G401 (cell line): ENCODE results near the gene RAE1. TPM values are rescaled to one million over a fixed set of nuclear protein-coding genes. Genes with fewer than 3 reads are reported as not detected.
A peak's percentile ranks its signal among the peaks of the same experiment; 100 is the strongest.

Source experiments
- DNase-seq: peaks from one replicate; pipeline ENCODE4 v3.0.0-alpha.2; 2015; ENCODE audit warnings: low spot score
- in situ Hi-C: cut with HindIII; loops from 2 replicates; pipeline ENCODE4 v1.10.0; 2016; ENCODE audit warnings: low sequenced_read_pairs, mixed read lengths
- total RNA-seq: library from RNA; depleted of rRNA; stranded (reverse); fragments of >200 nt; shearing (Covaris generic); gene quantifications from 2 replicates; pipeline ENCODE4 v1.2.3, GENCODE V29; 2014

The RAE1 gene
- total RNA-seq, 1 experiment from 2014 or later = 81.3 TPM

DNA sequence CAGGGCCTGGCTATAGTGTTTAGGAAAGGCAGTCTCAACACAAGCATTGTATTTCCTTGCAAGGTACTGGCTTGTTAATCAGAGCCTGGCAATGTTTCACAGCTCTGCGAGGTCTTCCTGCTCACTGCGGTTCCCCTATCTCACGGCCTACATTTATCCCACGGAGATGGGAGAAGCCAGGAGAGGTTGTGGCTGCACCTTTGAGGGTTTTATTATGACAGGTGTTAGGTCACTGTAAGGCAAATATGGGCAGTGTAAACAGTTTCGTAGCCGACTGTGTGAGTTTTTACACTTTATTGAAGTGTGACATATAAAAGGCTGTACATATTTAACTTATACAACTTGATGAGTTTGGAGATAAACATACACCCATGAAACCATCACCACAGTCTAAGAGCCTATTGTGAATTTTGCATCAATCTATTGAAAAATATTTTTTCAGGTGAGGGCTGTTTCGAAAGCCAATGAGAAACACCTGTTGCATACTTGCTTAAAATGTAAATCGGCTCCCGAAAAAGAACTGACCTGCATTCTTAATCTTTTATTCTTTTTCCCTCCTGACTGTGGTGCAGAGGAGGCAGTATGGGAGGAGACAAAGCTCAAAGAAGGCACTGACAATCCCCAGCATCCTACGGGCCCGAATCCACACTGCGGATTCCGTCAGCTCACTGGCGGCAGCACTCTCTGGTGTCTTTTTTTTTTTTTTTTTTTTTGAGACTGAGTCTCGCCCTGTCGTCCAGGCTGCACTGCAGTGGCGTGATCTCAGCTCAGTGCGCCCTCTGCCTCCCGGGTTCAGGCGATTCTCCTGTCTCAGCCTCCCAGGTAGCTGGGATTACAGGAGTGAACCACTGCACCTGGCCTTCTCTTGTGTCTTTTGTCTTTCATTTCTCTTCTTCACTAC lies 32.6 kb downstream of the RAE1 start:
- DNase-seq = no peak
- in situ Hi-C loops = no loop called here

DNA sequence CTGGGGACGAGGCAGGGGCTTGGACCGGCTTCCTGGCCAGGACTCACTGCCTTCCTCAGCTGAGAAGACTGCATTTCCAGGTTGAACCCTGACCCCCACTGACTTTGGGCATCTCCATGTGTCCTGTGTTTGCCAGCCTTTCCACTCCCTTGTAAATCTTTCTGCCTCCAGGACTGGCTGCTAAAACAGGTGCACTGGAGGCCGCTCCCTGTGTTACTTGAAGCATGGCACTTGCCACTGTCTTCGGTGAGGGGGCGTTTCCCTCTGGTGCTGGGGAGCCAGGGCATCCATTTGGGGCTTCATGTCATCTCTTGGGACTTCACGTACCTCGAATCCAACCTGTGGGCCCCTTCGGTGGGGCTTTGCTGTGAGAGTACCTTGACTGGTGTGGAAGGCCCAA lies 33.4 kb downstream of the RAE1 start:
- in situ Hi-C loops = no loop called here

DNA sequence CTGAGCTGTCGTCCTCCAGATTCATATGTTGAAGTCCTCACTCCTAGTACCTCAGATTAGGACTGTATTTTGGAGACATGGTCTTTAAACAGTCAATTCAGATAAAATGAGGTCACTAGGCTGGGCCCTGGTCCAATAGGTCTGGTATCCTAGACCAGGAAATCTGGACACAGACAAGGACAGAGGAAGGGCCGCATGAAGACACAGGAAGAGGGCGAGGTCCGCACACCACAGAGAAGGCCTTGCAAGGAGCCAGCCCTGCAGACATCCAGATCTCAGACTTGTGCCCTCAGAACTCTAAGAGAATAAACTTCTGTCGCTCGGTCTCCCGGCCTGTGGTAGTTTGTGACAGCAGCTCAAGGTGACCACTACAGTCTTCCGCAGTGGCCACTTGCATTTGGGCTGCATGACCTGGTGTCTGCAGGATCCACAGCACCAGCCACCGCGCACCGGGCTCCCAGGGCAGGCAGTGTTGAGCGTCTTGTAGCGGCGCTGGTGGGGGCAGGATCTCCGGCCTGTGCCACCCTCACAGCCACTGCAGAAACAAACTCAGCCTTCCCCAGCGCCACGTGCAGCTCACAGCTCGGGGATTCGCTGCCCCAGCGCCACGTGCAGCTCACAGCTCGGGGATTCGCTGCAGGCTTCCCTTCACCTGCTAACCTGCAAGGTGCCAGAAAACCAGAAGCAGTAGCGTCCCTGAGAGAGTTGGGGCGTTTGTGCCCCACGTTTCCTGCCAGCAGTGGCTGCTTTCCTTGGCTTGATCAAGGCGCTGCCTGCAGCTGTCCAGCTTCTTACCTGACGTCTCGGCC lies 34.1 kb downstream of the RAE1 start:
- peak; percentile 62 for DNase-seq
- in situ Hi-C loops = no loop called here

More for the DNA sequence above, 33.4 kb downstream of the RAE1 start:
- DNase-seq = no peak

DNA sequence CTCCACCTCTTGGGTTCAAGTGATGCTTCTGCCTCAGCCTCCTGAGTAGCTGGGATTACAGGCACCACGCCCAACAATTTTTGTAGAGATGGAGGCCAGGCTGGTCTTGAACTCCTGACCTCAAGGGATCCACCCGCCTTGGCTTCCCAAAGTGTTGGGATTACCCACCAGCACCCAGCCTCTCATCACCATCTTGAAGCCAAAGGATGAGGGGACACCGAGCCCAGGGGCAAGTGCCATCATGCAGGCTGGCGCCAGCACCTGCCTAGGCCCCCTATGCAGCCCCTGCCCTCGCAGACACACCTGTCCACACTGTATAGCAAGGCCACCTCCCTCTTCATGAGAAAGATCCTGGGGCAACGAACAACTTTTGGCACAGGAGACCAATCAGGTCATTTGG lies 34.9 kb downstream of the RAE1 start:
- in situ Hi-C loops = no loop called here
- no peak for DNase-seq

DNA sequence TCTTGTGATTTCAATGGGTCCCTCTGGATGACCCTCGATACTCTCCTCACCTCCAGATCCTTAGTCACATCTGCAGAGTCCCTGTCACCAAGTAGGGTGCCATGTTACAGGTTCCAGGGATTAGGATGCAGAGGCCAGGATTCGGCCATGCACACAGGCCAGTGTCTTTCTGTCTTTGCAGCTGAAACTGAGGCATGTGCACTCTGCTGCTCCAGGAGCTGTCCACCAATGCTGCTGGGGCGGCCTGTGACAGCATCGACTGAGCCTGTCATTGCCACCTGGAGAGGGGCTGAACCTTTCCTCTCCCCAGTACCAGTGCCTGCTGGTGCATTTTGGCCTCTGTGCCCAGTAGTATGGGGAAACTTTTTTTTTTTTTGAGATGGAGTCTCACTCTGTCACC lies 35.7 kb downstream of the RAE1 start:
- DNase-seq = no peak
- in situ Hi-C loops = no loop called here

DNA sequence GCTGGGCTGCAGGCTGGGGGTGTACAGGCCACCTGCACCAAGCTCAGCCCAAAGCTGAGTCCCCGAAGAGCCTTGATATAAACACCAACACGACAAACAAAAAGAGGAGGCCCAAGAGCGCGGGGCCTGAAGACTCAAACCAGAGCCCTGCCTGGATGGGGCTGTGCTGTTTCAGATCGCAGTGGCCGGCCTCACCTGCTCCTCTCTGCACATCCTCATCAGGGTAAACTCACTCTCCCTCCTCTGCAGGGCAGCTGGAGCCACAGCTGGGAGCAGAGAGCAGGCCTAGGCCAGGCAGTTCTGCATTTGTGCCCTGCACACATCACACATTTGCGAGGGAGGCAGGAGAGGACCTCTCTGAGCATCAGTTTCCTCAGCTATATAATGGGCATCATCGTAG lies 36.4 kb downstream of the RAE1 start:
- no peak for DNase-seq
- in situ Hi-C loops = no loop called here

DNA sequence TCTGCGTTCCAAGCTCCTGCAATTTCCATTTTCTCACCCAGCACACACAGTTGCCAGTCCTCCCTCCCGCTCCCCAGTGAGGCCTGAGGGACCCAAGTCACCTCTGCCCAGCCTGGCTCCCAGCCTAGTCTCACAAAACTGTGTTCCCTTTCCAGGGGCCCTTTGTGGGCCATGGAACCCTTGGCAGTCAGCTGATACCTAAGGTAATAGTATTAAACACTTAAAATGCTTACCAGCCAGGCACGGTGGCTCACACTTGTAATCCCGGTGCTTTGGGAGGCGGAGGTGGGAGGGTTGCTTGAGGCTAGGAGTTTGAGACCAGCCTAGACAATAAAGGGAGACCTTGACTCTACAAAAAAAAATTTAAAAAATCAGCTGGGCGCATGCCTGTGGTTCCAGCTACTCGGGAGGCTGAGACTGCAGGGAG lies 36.9 kb downstream of the RAE1 start:
- DNase-seq = no peak
- in situ Hi-C loops = no loop called here

DNA sequence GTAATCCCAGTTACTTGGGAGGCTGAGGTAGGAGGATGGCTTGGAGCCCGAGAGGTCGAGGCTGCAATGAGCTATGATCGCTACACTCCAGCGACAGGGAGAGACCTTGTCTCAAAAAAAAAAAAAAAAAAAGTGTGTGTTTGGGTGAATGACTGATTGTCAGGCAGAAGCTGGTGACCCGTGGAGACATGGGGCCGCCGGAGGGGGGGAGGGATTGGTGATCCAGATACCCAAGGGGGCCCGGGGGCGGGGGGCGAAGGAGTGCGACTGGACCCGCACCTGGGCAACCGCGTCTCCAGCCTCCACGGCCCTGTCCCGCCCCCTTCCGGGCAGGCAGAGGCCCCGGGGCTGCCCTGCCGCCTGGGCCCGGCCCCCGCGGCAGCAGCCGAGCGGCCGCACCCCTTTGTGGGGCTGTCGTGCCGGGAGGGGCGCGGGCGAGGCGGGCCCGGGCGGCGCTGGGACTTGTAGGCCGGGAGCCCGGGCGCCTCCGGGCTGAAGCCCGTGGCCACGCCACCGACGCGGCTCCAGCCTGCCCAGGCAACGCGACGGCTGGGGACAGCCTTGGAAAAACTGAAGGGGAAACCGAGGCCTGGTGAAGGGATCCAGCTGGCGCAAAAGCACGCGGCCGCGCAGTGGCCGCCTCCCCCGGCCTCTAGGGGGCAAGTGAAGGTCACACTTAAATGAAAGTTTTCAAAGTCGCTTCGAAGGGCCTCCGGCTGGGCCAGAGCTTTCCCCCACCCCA lies 38.1 kb downstream of the RAE1 start:
- in situ Hi-C loops = no loop called here
- DNase-seq = peak; percentile 64

DNA sequence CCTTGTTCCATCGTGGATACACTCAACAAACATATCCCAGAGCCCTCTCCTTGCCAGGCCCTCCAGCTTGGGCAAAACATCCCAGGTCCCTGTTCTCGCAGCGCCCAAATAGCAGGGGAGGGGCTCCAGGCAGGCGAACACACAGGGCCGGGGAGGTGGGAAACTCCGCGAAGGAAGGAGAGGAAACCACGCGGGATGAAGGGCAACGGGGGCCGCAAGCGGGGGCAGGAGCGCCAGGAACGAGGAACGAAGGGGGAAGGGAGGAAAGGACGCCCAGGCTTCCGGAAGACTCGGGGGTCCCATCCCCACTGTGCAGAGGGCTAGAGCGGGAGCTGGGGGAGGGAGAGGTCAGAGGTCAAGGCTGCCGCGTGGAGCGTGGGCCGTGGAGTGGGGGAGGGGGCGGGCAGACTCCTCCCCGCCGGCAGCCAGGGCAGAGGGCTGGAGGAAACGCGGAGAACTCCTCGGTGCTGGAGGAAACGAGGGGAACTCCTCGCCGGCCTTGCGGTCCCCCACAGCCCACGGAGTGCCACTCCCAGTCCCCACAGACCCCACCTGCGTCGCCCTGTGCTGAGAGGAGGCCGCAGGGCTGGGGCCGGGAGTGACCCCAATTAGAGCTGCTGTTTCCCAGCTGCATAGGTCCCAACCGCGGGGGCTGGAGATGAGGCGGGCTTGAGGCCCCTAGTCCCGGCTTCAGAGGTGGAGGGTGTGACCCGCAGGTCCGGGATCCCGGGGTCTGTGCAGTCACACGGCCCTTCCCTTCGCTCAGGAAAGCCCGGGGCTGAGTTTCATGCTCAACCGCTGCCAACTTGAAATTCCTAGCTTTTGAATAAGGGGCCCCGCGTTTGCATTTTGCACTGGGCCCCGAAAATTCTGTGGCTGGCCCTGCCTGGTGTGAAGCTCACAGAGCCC lies 38.9 kb downstream of the RAE1 start:
- in situ Hi-C loops = no loop called here
- no peak for DNase-seq

DNA sequence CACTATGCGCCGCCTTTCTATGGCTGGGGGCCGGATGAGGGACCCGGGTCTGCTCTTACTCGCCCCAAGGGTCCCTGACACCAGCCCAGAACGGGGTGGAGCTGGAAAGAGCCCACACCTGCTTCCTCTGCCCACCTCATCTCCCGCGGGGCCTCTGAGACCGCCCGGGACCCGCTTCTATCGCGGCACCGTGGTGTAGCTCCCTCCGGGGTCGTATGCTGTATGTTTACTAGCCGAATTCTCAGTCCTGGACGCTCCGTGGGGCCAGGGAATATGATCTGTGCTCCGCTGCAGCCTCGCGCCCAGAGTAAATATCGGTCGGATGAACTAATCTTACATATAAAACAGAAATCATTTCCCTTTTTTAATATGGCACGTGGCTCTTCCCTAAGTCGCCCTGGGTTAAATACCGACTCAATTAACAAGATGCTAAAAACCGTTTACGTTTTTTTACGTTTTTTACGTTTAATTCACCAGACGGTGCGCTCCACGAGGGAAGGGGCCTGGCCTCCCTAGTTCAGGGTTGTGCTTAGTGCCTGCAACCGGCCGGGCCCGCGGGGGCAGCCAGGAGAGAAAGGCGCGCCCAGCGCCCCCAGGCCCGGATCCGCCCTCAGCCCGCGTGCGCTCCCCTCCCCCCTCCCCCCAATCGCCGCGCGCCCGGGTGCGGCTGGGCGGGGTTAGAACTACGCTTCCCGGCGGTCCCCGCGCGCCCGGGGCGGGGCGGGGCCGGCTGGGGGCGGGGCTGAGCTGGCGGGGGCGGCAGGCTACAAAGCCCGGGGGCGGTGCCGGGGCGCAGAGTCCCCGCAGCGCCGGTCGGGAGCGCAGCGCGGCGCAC lies 39.8 kb downstream of the RAE1 start, which contains the start of gene RBM38:
RBM38 (plus strand) TSS at position 793 of the 835 bp plus-strand sequence. CDS start 186 bp downstream, outside the sequence.
- peak; percentile 78 for DNase-seq
- in situ Hi-C loops = no loop called here

DNA sequence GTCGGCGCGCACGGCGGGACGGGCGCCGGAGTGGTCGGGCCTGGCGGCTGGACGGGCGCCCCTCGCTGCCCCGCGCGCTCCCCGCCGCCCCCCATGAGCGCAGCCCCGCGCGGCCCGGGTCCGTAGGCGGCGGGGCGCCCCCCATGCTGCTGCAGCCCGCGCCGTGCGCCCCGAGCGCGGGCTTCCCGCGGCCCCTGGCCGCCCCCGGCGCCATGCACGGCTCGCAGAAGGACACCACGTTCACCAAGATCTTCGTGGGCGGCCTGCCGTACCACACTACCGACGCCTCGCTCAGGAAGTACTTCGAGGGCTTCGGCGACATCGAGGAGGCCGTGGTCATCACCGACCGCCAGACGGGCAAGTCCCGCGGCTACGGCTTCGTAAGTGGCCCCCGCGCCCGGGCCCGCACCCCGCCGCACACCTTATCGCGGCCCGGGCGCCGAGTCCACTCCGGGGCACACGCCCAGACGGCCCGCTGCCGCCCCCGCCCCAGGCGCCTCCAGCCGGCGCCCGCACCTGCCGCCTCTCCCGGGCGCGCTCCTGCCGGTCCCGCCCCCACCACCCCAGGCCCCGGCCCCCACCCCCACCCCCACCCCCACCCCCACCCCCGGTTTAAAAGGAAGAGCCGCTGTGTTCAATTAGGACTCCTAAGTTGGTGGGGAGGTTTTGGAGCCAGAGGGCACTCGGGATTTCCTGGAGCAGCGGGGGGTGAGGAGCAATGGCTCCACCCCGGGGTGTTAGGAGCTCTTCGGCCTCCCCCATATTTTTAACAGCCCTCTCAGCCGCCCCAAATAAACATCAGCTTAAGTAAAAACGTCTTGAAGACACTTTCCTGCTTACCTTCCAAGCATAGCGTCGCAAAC lies 40.6 kb downstream of the RAE1 start:
- no peak for DNase-seq
- in situ Hi-C loops = no loop called here

DNA sequence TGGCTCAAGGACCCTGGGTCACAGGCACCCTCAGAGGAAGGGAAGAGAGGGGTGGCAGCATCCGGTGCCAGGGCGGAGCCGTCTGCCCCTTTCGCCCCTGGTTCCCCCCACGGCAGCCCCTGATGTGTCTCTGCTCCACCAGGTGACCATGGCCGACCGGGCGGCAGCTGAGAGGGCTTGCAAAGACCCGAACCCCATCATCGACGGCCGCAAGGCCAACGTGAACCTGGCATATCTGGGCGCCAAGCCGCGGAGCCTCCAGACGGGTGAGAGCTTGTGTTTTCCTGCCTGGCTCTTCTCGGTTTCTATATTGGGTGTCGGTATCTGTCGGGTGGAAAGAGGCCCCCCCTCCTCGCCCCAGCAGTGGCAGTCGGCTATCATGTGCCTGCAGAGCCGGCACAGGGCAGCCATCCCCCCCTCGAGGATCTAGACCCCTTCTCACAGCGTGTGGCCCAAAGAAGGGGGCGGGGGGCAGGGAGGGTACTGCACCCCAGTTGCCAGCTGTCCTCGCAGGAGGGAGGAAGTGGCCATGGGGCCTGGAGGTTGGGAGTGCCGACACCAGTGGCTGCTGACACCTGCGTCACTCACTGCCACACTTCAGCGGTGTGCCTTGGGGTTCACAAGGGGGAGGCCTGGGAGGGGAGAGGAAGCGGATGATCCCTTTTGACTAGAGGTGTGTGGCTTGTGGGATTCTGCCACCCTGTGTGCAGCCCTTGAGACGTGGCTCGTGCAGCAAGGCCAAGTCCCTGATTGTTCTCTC lies 41.6 kb downstream of the RAE1 start:
- peak; percentile 70 for DNase-seq

DNA sequence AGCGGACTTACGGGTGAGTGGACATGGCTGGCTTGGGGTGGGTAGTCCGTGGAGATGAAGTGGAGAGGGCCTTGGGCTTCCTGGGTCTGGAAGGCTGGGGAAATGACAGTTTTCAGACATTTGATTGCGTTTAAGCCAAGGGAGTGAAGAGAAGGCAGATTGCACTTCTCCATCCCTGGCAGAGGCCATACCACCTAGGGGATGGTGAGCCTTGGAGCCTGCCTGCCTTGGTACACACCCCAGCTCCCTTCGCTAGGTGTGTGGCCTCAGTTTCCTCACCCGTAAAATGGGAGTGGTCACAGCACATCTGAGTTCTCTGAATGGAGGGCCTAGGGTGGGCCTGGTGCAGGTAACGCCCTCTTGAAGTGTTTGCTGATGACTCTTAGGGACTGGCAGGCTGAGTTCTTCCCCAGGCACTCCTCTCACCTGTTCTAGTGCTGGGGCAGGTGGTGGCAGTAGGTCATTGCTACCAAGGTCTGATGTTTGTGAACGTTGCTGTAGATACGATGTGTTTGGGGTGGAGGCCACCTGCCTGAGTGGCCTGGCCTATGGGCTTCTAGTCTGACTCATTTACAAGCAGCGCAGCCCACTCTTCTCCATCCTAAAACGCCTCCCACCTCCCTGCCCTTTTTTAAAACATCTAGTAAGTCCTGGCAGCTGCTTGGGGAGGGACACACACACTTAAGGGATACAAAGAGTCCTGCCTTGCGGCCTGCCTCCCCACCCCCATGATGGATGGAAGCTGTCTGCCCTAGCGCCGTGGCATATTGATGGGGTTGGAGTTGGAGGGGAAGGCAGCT lies 42.5 kb downstream of the RAE1 start:
- in situ Hi-C loops = no loop called here
- DNase-seq = peak; percentile 61

More for the DNA sequence above, 41.6 kb downstream of the RAE1 start:
- in situ Hi-C loops = no loop called here

DNA sequence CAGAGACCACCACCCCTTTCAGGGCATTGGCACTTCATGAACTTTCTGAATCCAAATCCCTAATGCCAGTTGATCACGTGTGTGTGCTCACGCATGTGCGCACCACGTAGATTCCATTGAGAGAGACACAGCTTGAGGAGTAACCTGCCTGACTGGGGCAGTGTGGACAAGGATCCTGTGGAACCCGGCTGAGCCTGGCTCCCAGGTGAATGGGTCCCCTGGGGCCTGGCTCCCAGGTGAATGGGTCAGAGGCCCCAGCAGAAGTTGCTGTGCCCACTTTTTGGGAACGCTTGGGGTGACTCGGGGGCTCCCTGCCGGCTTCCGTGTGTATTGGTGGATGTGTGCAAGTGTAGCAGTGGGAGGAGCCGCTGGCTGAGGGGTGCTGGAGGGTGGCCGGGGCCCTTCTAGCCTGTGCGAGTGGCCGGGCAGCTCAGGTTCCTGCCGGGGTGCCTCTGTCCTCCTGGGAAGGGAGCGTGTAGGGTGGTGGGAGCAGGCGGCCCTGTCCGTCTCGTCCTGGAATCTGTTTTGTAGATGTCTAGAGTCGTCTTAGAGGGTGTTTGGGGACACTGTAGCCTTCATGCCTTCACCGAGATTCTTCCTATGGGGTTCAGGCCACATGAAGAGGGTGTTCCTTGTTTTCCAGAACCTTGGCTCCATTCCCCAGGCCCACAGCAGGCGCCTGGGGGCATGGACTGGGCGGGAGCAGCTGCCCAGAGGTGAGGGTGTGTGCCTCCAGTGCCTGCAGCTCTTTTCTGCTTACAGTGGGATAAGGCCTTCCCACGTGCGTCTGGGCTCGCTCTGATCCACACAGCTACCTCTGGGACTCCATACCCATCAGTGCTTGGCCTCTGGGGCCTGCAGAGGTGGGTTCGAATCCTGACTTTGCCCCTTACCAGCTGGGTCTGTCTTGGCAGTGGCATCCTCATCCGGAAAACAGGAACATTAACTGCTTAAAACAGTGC lies 43.3 kb downstream of the RAE1 start:
- in situ Hi-C loops = no loop called here
- no peak for DNase-seq
